ENCODE results near the gene ANO10.

The ANO10 gene

DNA sequence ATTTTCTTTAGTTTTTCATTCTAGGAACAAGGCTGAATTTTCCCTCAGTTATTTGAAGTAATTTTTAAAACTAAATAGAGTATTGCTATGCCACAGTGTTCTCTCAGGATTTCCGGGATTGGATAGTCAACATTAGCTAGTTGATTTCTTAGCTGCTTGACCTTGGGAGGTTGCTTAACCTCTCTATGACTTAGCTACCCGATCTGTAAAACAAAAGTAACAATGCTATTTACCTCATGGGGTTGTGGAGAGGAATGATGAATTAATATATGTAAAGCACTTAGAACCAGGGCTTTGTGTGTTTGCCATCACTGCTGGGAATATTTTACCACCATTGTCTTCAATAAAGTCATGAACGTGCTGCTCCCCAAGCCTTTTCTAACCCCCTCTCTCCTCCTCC is 278.0 kb downstream of the ANO10 start:
- no peak for DNase-seq

DNA sequence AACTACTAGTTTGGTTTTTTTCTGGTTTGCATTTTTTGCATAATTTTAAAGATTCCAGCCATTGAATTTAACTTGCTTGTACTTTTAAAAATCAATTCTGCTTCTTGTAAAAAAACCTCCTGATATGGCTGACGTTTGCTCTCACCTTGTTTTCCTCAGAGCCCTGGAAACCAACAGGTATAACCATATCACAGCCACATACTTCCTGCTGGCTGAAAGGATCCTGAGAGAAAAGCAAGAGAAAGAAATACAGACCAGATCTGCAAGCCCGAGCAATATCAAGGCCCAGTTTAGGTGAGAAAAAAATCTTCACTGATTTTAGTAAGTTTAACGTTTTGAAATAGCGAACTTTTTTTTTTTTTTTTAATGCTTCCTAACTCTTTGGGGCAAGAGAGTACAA is 278.6 kb downstream of the ANO10 start:
- DNase-seq: no peak

DNA sequence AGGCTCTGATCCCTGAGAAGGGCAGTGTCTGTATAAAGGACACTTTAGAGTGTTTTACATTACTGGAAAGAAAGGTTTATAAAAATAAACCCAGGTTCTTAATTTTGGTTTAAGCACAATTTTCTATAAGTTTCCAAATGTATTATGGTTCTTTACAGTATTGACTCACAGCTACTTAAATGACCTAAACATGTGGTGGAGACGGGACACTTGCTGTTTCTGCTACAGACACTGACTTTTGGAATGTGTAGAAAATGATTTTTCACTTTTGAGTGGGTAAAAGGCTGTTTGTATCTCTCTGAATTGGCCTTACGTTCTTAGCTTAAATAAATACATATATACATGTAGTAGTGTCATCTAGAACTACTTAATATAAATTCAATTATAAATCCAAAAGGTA is 280.0 kb downstream of the ANO10 start:
- DNase-seq: no peak

DNA sequence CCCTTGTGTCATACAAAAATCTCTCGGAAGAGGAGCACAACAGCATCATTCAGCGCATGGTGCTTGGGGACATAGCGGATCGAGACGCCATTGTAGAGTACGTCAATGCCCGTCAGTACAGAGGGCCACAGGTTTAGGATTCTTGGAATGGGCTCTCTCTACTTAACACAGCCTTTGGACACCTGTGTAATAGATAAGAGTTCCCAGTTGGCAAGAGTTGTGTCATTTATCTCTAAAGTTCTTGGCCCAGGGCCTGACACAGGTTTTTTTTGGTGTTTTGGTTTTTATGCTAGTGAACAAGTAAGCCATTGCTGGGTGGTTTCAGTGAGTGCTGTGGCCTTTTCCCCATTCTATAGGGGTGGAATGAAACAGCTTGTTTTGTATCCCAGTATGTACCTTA is 281.4 kb downstream of the ANO10 start:
- no peak for DNase-seq

DNA sequence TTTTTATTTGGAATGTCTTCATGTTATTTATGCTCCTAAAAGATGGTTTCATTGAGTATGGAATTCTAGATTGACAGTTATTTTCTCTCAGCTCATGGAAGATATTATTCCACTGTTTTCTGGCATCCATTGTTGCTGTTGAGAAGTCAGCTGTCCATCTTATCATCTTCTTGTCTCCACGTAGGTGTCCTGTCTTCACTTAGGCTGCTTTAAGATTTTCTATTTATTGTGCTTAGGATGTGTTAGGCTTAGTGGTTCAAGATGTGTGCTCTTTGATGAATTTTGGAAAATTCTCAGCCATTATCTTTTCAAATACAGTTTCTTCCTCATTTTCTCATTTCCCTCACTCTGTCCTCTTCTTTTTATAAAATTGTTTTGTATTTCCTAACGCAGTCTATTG is 283.5 kb downstream of the ANO10 start:
- DNase-seq: no peak

DNA sequence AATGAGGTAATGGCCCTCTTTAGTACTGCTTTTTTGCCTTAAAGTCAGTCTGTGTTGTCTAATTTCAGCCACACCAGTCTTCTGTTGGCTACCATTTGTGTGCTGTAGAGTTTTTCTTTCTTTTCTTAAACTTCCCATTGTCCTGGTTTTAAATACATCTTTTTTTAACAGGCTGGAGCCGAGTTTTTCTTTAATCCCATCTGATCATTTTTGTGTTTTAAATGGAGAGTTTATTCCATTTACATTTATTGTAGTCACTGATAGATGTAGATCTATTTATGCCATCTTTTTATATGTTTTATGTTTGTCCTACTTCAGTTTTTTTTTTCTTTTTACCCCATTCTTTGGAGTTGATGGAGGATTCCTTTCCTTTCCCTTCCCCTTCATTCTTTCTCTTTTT is 286.0 kb downstream of the ANO10 start:
- no peak for DNase-seq

DNA sequence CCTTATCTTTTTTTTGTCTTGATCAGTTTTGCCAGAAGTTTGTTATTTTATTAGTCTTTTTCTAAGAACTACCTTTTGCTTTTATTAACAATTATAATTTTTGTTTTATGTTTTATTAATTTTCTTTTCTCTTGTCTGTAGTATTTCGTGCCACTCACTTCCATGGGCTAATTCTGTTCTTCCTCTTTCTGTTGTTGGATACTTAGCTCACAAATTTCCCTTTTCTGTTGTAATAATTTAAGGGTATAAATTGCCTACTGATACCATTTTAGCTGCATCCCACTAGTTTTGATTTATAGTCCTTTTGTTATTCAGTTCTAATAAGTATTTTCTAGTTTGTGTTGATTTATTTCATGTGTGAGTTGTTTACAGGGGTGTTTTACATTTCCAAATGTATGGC is 286.8 kb downstream of the ANO10 start:
- no peak for DNase-seq

DNA sequence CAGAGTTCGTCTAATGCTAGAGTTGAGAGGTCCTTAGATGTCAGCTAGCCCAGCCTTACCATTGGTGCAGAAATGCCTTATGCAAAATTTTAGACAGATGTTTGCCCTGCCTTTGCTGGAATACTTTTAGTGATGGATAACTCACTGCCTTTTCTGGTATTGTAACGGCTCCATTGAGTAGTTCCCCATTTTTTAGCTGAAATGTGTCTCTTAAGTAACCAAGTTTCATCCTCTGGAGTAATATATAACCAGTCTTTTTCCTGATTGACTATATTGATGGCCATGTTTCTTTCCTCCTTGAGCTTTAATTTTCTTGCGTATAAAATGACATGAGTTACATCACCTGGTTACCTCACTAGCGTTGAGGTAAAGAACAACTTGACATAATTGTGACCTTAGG is 290.4 kb downstream of the ANO10 start:
- DNase-seq: no peak

DNA sequence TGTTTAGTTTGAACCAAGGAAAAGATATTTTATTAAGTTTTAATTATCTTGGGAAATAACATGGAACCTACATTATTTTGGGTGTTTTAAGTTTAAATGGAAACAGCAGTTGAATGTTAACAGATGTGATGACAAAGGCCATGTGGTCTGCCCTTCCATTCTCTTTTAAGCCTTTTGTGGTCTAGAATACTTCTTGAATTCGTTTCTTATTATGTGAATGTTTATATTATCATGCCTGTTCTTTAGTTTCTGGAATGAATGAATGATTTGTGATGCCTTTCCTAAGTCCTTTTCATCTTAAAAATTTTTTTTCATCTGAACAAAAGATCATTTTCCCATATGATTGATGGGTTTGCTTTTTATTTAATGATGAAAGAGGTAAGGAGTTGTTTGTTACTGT is 290.8 kb downstream of the ANO10 start:
- no peak for DNase-seq

DNA sequence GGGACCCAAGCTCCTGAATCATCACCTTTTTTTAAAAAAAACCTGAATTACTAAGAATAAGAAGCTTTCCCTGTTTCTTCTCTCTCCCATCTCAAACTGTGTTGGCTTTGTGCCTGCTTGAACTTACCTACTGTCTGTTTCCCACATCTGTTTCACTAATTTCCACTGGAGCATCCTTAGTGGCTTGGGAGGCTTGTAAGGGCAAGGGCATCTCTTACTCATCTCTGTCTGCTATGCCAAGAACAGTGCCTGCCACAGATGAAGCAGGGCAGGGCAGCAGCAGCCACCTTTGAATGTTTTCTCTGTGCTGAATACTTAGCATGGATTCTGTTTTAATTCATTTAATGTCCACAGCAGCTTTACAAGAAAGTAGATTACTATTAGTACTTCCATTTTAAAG is 293.2 kb downstream of the ANO10 start:
- DNase-seq: no peak

DNA sequence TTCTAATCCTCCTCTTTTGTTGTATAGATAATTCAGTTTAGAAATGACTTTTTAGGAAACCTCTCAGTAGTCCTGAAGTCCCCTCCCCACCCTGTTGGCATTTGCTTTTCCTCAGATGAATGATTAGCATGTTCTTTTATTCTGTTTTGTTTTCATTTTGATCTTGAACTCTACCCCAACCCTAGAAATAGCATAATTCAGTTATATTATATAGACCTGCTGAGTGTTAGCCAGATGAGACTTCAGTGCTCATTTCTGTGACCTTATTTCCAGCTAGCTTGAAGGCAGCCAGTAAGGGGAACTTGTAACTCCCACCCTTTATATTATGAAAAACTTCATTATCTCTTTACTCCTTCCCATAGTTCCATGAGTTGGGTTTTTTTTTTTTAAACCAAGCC is 294.2 kb downstream of the ANO10 start:
- DNase-seq: no peak

DNA sequence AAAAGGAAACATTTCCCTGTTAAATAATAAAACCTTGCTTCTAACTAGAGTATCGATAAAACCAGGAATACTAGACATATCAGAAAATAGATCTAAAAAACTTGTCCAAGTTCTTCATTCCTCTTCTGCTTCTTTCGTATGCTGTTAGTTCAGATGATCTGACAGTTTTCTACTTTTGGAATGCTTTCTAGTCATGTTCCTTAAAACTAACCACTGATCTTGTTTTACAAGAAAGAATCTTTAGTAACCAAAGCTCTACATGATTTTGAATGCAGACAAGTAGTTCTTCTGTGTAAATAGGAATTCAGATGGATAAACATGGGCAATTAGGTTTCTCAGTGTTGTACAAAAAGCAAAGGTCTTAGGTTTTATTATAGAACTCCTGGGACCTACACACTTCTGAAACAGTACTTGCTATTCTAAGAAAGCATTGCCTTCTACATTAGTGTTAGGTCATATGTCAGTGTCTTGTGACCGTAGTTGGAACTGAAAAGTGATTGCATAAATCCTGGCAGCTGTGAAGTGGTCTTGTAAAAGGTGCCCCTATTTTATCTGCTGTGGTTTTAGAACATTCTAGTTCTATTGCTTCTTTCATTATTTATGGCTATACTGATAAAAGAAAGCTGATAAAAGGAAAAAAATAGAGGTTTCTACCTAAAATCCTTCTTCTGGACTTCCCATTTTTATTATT is 294.8 kb downstream of the ANO10 start:
- DNase-seq: no peak

DNA sequence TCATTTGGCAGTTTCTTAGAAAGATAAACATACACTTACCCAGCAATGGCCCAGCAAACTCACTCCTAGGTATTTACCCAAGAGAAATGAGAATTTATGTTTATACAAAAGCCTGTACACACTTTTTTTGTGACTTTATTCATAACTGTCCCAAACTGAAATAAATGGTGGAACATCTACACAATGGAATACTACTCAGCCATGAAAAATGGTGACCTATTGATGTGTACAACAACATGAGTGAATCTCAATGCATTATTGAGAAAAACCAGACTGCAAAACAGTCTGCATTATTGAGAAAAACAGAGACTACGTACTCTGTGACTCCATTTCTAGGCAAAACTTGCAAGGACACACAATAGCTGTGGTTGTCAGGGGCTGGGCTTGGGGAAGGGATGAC is 298.3 kb downstream of the ANO10 start:
- no peak for DNase-seq

DNA sequence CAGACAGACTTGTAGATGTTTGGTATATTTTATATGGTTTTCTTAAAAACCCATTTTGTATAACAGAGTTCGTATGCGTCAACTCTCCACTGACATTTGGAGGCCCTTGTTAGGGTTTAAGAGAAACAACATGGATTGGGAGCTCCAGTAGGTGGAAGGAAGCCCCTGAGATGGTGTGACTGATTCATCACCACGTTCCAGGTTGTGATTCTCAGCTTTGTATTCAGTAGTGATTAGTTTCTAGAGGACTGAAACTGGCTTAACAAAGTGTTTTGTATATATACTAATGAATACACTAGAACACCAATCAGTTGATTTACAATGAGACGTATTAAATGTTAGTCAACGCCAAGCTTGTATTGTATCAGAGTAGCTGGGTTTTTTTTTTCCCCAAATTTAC is 301.5 kb downstream of the ANO10 start:
- no peak for DNase-seq

DNA sequence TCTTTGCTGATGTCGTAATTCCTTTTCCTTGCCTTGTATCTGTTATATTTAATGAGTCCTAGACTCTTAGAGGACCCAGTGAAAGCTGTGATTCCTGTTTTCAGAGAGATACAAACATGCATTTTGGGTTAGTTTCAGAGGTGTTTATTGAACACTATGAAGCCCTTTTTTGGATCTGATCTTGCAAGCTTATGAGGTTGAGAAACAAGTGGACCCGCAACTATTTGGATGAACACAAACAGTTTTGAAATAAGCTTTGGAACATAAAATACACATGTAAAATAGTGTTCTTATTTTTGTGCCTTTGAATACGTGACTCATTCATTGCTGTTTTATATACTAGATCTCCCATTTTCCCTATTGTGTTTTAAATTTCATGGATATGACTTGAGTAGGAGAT is 302.0 kb downstream of the ANO10 start:
- DNase-seq: no peak

DNA sequence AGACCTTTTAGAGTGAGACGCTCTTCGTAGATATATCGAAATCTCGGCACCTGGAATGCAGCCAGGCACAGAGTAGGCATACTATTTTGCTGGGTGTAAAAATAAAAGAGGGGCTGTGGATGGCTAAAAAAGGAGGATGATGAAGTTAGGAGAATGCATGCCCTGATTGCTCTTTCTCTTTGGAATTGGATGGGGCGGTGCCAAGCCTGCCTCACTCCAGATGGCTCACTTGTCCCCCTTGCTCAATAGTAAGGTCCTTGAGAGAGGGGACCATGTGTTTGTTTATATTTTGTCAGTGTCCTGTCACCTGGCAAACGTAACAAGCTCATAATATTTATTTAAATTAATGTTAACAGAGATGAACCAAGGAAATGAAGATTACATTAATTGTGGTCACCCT is 302.4 kb downstream of the ANO10 start:
- no peak for DNase-seq

DNA sequence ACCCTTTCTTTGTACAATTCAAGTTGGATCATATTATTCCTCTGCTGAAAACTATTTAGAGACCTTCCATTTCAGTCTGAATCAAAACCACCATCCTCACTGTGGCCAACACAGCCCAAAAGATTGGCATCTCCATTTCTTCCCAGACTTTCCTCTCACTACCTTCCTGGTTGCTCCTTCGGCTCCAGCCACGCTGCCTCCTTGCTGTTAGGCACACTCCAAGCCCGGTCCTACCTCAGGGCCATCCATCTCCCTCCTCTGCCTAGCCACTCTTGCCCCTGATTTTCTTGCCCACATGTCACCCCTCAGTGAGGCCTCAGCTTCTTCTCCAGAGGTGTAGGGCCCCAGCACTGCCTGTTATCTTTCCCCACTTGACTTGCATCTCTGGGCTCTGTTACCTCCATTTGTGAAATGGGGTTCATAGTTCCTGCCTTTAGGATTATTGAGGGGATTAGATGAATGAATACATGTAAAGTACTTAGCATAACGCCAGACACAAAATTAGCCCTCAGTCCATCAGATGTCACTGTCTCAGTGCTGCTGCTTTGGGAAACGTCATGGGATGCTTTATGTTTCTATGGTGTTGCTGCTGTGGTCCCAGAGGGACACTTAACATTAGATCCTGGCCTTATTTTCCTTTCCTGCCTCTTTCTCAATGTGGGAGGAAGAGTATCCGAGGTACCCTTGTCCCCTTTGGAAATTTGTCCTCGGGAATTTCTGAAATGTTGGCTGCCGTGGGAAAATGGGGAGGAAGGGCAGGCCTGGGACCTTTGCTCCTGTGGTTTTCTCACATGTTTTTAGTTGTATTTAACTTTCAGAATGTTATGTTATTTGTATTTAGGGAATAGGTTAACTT is 304.1 kb downstream of the ANO10 start:
- DNase-seq: no peak

DNA sequence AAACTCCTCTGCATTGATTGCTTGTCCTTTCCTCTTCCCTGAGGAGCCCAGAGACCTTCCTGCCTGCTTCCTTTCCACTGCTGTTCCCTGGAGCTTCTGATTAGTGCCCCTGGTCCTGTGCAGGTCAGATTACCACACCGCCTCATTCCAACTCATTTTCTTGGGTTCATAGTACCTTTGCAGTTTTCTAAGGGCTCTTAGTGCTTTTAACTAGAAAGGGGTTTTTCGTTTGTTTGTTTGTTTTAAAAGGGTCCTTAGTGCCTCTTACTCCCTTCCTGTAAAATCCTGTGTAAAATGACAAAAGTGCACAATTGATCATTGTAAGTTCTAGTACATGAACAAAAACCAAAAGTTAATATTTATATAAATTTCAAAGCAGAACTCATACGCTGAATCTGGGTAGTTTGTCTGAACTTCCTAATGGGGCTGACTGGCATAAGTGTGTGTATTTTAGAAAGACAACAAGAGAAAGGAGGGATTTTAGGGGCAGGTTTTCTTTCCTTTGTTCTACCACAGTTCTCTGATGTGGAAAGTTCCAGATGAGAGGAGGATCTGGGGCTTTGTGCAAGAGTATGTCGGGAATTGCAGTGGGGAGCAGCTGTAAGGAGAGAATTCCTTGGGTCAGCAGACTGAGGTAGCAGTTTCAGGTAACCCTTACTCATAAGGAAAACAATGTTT is 304.9 kb downstream of the ANO10 start:
- DNase-seq: no peak

All from RPMI8226 (cell line).